Spleen (tissue), 7 donors: ENCODE data around the gene DOCK1.

ENCODE experiments used
- POLR2A ChIP-seq, 3 donors: fragments of 450-650 bp; IDR thresholded peaks; one replicate each; pipeline ENCODE4 v1.5.1; 2017; ENCODE audit warnings: antibody characterized with exemption in 3 of 3, mild to moderate bottlenecking in 1 of 3
- POLR2AphosphoS5 ChIP-seq, 3 donors: sonication (generic); formaldehyde crosslinking; IDR thresholded peaks; one replicate each; pipeline ENCODE4 v1.5.1; 2017; ENCODE audit warnings: antibody characterized with exemption in 3 of 3
- TF ChIP-seq, protein P1 (sequence below), 11 experiments: fragments of 200-600 bp in 7 of 11; fragments of 450-650 bp in 4 of 11; sonication (generic) in 4 of 11; IDR thresholded peaks in 8 of 11; conservative IDR thresholded peaks in 3 of 11; 1 replicate in 7 of 11; 2 replicates in 4 of 11; pipeline versions ENCODE4 v1.4.0 to v1.8.0; 2016 to 2021; ENCODE audit warnings: antibody characterized with exemption in 11 of 11, inconsistent platforms in 4 of 11, mild to moderate bottlenecking in 1 of 11
- donor health status: DM: no; HTN: no; CAD: no; lungs with moderate emphysema.
- donor health status: DM: no; HTN: no; CAD: no.
- donor health status: DM: no; HTN: no; CAD: no.

DNA sequence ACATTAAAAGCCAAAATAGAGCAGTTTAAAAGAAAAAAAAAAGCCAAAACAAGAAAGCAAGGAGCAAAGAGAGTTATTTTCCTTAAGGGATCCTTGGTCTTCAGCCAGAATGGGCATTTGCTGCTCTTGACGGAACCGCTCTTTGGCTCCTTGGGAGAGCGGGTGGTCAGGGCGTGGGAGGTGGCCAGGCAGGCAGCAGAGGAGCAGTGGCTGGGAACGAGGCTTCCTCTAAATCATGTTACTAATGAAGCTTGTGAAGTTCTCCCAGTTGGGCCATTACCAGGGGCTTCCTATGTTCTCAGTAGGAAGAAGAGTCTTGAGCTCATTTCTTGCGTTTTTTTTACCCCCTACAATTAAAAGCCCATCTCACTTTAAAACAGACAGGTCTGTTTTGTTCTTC lies 116.6 kb downstream of the DOCK1 start:
- TF ChIP-seq, protein P1, sequence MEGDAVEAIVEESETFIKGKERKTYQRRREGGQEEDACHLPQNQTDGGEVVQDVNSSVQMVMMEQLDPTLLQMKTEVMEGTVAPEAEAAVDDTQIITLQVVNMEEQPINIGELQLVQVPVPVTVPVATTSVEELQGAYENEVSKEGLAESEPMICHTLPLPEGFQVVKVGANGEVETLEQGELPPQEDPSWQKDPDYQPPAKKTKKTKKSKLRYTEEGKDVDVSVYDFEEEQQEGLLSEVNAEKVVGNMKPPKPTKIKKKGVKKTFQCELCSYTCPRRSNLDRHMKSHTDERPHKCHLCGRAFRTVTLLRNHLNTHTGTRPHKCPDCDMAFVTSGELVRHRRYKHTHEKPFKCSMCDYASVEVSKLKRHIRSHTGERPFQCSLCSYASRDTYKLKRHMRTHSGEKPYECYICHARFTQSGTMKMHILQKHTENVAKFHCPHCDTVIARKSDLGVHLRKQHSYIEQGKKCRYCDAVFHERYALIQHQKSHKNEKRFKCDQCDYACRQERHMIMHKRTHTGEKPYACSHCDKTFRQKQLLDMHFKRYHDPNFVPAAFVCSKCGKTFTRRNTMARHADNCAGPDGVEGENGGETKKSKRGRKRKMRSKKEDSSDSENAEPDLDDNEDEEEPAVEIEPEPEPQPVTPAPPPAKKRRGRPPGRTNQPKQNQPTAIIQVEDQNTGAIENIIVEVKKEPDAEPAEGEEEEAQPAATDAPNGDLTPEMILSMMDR (IDR thresholded peaks at IDR 0.05 in 8 of 11, conservative IDR thresholded peaks at IDR 0.05 in 3 of 11) = no peak
- TF ChIP-seq POLR2A (IDR thresholded peaks at IDR 0.05) (no peak), POLR2AphosphoS5 (IDR thresholded peaks at IDR 0.05) (no peak)
